Measurements from ENCODE around the gene SEMG1.

The SEMG1 gene

DNA sequence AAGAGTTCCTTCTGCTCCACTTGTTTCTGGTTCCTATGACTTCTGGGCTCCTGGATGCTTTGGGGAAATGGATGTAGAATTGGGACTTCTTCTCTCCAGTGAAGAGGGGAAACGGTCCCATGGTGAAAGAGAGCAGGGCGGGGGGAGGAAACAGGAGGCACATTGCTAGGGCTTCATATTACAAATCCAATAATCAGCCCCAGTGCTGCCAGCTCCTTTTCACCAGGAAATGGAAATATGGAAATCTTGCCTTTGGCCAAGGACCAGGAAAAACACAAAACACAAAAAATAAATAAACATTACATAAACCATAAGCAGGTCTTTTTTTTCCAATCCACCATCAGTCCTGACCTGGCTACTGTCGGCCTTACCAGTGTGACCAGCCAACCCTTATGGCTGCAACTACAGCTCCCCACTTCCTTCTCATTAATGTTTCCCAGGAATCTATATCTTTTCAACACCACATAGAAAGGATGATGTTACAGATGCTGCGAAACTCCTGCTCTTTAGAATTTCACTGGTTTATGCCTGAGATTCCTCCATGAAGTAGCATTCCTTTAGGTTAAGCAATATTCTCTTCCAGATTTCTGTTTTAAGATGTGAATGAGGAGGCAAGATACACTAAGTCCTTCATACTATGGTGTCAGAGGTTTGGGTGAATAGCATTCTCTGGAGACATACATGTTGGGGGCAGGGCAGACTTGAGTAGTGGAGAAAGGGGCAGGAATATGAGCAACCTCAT is 30.1 kb upstream of the SEMG1 start:
- no peak for DNase-seq (ENCODE audit: low read depth)
- H3K4me3 ChIP-seq (ENCODE audit: low read length): no peak overlapping the region
- TF ChIP-seq, protein P1, sequence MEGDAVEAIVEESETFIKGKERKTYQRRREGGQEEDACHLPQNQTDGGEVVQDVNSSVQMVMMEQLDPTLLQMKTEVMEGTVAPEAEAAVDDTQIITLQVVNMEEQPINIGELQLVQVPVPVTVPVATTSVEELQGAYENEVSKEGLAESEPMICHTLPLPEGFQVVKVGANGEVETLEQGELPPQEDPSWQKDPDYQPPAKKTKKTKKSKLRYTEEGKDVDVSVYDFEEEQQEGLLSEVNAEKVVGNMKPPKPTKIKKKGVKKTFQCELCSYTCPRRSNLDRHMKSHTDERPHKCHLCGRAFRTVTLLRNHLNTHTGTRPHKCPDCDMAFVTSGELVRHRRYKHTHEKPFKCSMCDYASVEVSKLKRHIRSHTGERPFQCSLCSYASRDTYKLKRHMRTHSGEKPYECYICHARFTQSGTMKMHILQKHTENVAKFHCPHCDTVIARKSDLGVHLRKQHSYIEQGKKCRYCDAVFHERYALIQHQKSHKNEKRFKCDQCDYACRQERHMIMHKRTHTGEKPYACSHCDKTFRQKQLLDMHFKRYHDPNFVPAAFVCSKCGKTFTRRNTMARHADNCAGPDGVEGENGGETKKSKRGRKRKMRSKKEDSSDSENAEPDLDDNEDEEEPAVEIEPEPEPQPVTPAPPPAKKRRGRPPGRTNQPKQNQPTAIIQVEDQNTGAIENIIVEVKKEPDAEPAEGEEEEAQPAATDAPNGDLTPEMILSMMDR (conservative IDR thresholded peaks at IDR 0.05; ENCODE audit: low read depth, low read length): no peak

DNA sequence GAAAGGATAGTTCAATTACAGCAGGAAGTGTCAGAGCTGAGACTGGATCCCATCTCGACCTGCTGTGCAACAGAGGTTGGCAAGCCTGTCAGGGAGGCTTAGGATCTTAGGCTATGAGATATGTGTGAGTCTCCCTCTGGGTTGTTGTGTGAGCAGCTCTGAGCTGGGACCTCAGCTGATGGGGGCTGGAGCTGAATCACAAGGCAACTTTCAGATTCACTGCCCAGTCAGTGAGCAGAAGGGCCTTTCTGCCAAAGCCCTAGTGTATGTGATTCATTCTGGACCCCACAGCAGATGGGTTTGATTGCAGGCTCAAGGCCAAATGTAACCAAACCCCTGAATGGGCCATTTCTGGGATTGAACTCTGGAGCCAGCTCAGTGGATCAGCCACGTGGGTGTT is 27.7 kb upstream of the SEMG1 start:
- H3K4me3 ChIP-seq (ENCODE audit: low read length): no peak overlapping the region
- TF ChIP-seq, protein P1 (conservative IDR thresholded peaks at IDR 0.05; ENCODE audit: low read depth, low read length): no peak
- no peak for DNase-seq (ENCODE audit: low read depth)

DNA sequence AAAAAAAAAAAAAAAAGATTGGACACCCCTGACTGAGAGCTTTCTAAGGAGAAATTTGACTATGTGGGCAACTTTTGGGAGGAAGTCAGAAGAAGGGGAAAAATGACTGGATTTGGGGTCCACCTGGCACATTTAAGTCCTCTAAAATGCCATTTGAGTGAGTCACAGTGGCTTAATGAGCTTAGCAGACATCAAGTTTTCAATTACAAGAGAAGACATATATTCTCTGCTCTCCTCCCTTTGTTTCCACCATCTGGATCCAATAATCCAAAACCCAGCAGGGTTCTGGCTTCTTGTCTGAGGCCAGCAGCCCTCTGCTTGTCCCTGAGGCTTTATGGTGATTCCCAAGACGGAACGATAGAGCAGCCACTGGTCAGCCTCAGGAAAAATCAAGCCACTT is 25.2 kb upstream of the SEMG1 start:
- DNase-seq (ENCODE audit: low read depth): no peak
- TF ChIP-seq, protein P1 (conservative IDR thresholded peaks at IDR 0.05; ENCODE audit: low read depth, low read length): no peak
- no peak overlapping the region for H3K4me3 ChIP-seq (ENCODE audit: low read length)

DNA sequence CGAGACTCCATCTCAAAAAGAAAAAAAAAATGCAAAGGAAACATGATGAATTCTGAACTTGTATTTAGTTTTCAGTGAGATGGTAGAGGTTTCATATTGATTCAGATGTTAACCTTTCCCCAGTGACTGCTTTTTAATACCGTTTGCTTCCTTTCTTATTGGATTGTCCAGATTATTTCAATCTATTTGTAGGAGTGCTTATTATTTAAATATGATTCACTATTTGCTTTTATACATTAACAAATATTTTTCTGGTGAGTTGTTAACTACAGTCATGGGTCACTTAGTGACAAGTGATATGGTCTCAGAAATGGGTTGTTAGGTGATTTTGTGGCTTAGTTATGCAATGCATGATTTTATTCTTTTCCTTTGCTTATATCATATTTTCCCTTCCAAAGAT is 23.7 kb upstream of the SEMG1 start:
- no peak overlapping the region for H3K4me3 ChIP-seq (ENCODE audit: low read length)
- TF ChIP-seq, protein P1 (conservative IDR thresholded peaks at IDR 0.05; ENCODE audit: low read depth, low read length): no peak
- DNase-seq (ENCODE audit: low read depth): no peak

GRCh38 chr20:45187693-45188092 is 19.1 kb upstream of the SEMG1 start:
- no peak for DNase-seq (ENCODE audit: low read depth)
- TF ChIP-seq, protein P1 (conservative IDR thresholded peaks at IDR 0.05; ENCODE audit: low read depth, low read length): no peak
- no peak overlapping the region for H3K4me3 ChIP-seq (ENCODE audit: low read length)

GRCh38 chr20:45189067-45189609 is 17.7 kb upstream of the SEMG1 start:
- TF ChIP-seq, protein P1 (conservative IDR thresholded peaks at IDR 0.05; ENCODE audit: low read depth, low read length): no peak
- DNase-seq (ENCODE audit: low read depth): no peak
- H3K4me3 ChIP-seq (ENCODE audit: low read length): no peak overlapping the region

DNA sequence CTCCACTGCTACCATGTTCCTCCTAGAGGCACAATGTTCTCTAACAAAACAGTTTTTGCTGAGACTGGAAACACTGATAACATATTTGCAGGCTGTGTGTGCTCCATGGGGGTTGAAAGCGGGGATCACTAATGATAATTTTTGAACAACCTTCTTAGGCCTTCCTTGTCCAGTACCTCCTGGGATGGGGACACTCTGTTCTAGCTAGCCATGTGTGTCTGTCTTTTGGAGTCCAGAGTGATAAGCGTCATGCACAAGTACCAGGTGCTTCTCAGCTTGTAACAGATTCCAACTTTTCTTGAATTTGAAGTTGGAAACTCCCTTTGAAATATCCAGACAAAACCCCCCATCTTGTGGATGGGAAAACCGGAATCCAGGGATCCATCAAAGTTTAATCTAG is 17.0 kb upstream of the SEMG1 start:
- no peak for DNase-seq (ENCODE audit: low read depth)
- TF ChIP-seq, protein P1 (conservative IDR thresholded peaks at IDR 0.05; ENCODE audit: low read depth, low read length): no peak

More for the DNA sequence above, 17.0 kb upstream of the SEMG1 start:
- H3K4me3 ChIP-seq (ENCODE audit: low read length): no peak overlapping the region
